GM21576 (cell line): ENCODE results near the gene ITPKA.

Source experiments
- ATAC-seq: cut with Tn5 transposase; IDR thresholded peaks from one replicate; pipeline ENCODE4 v1.9.1; 2021; ENCODE audit warnings: mild to moderate bottlenecking, moderate library complexity; ENCODE audit not compliant: unreplicated experiment

Gene ITPKA

DNA sequence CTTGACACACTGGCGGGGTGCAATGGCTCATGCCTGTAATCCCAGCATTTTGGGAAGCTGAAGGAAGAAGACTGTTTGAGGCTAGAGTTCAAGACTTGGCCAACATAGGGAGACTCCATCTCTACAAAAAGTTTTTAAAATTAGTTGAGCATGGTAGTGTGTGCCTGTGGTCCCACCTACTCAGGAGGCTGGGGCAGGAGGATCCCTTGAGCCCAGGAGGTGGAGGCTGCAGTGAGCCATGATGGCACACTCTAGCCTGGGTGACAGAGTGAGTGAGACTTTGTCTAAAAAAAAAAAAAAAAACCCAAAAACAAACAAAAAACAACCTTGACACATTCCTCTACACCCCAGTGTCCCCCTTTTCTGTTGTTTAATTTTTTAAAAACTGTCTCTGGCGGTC lies 4.0 kb upstream of the ITPKA start:
- ATAC-seq: no peak

DNA sequence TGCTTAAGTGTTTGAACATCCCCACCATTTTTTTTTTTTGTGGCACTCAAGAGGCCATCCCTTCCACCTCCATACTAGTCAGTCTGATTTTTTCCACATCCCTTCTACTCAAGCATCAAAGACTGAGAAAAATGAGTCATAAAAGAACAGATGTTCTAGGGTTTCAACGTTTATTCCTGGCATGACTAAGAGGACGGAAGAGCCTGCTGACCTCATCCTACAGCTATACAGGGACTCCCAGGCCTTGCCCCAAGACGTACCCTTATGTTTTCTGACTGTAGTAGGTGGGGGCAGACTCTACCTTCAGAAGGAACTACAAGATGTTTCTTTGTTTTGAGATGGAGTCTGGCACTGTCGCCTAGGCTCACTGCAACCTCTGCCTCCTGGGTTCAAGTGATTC lies 3.3 kb upstream of the ITPKA start:
- no peak for ATAC-seq

DNA sequence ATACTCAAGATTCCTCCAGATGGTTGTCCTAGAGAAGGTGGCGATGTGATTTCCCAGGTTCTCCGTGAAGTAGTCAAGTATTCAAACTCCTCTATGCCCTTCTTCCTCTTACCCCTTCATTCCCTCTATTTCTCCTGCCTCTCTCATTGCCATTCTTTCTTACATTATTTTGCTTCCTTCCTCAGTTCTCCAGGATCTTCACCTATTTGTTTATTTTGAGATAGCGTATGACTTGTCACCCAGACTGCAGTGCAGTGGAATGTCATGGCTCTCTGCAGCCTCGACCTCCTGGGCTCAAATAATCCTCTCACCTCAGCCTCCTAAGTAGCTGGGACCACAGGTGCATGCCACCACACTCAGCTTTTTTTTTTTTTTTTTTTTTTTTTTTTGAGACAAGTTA lies 1.8 kb upstream of the ITPKA start:
- ATAC-seq: no peak

DNA sequence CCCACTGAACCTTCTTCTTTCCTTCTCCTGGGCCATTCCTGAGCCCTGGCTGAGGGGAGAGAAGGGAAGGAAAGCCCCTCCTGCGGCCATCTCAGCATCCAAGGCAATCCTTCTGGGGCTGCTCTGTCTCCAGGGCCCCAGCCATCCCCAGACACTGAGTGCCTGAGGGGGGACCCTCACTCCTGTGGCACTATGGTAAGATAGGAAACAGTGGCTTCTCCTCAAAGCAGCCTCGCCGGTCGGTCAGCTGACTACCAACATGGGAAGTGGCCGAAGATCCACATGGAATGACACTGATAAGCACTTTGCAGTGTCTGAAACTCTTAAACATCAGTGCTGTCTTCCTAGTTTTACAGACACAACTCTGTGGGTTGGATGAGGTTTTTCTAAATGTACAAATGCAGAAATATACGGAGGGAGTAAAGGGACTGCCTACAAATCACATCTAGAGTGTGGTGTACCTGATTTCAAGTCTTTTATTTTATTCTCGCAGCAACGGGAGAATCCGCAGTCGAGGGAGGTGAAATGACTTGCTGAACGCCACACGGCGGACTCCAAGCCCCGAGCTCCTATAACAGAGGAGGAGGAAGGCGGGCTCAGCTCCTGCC lies 973 bp upstream of the ITPKA start:
- no peak for ATAC-seq

DNA sequence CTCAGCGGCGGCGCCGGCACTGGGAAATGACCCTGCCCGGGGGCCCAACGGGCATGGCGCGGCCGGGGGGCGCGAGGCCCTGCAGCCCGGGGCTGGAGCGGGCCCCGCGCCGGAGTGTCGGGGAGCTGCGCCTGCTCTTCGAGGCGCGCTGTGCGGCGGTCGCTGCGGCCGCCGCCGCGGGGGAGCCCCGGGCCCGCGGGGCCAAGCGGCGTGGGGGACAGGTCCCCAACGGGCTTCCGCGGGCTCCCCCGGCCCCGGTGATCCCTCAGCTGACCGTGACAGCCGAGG lies 172 bp downstream of the ITPKA start:
- ATAC-seq: no peak

DNA sequence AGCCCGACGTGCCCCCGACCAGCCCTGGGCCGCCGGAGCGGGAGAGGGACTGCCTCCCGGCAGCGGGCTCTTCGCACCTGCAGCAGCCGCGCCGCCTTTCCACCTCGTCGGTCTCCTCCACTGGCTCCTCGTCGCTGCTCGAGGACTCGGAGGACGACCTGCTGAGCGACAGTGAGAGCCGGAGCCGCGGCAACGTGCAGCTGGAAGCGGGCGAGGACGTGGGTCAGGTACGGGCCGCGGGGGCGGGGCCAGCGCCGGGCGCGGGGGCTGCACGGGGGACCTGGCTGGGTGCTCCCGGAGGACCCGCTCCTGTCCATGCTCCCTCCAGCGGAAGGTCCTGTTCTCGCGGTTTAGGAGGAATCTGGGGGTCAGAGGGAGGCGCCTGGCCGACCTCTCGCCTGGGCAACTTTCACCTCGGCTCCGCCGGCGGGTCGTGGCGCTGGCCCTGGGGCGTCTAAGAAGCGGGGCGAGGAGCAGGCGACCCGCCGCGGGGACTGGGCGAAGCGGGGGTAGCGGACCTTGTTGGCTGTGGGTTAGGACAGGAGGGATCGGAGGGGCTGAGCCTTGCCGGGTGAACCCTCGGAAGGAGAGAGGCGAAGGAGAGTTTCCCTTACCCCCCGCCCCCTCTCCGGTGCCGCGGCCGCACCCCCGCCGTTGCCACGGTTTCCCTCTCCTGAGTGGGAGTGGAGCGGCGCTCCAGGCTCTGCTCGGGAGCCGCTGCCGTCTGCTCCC lies 682 bp downstream of the ITPKA start:
- ATAC-seq: peak; percentile 11

DNA sequence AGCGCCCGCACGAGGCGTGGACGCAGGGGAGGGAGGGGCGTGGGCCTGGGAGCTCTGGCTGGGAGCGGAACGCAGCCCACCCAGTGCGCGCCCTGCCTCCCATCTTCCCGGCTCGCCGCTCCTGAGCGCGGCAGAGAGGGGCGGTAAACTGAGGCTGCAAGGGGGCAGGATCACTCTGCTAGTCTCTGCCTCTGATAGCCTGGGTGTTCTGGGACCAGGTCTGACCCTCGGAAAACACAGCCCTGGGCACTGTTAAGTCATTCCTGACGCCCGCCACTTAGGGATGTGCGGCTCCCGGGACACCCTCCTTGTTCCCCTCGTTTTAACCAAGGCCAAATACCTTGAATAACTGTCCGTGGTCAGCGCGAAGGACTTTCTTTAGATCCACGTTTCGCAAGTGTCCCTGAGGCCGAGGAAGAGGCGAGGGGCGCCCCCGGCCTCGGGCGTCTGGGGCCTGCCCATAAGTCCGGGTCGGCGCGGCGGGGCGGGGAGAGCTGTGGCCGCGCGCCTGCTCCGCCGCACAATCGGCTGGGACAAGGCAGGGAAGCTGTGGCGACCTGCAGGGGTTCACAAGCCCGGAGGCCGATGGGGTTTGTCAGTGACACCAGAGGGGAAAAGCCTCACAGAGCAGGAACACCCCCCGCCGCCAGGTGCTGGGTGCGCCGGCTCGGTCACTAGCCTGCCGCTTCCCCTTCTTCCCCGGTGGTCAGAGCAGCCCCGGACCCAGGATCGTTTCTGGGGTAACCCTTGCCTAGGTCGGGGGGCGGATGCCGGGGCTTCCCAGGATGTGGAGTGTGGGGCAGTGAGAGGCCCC lies 1.5 kb downstream of the ITPKA start:
- no peak for ATAC-seq

DNA sequence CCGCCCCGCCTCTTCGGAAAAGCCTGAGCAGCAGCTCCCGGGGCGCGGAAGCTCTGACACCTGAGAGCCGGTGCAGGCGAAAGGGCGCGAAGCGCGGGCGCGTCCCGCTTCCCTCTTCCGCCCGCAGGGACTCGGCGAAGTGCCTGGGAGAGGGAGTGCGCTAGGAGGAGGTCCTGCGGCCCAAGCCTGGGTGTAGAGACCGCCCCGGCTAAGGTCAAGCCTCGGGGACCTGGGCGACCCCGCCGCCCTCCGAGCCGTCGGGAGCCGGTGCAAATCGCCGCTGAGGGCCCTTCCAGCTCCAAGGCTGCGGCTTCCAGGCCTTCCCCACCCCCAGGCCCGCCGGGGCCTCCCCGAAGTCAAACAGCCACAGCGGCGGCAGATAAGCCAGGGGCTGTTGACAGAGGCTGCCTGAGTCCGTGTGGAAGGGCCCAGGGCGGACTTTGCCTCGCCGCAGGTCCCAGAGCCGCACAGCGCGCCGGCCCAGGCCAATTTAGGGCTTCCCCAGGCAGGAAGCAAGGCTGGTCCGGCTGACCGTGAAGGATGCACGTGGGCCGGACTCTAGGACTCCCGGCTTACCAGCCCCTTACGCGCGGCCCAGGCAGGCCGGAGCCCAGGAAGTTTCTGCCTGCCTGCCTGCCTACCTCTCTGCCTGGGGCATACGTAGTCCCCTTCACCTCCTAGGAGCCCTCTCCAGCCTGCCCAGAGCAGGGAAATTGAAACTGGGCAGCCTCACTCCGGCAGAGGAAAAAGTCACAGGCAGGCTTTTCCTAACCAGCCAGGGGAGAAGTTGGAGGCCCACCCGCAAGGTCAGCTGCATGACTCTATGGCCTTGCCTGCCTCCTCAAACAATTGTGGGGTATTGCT lies 2.3 kb downstream of the ITPKA start:
- no peak for ATAC-seq

DNA sequence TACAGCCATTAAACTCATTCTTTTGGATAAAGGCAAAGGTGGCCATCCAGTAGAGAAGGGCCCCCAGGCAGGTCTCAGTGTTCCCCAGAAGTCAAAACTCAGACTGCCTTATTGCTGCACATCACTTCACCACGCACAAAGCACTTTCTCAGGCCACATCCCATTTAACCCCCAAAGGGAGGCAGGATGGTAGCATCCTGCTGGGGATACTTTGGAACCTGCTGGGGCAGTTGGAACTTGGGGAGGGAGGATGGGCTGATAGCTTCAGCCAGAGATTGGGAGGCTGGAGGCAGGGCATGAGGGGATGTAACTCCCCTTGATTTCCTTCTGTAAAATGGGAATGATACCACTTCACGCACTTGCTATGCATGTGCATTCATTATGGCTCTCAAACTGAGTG lies 5.0 kb downstream of the ITPKA start:
- ATAC-seq: no peak

DNA sequence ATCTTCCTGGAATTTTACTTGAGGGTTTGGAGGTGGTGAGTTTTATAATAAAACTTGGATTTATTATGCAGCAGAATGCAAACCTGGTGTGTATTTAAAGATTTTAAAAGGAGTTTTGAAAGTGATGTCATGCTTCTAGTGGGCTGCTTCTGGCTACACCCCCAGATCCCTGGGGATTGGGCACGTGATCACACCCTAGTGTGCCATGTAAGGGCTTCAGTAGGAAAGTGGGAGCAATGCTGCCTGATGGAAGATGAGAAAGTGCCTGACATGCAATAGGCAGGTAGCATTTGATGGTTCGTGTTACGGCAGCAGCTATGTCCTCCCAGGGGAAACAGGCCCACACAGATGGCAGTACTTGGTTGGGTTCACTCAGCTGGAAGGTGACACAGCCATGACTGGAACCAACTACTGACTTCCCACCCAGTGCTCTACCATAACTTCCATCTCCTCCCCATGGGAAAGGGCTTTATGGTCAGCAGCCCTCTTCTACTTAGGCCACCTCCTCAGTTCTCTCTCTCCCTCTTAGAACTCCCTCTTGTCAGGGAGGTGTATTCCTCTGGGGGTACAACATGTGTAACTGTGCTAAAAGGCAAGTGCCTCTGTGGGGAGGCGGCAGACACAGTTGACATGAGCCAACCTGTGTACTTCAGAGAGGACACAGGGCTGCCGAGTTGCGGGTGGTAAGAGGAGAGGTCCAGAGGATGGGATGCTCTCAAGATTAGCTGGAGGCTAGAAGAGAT lies 5.6 kb downstream of the ITPKA start:
- no peak for ATAC-seq

DNA sequence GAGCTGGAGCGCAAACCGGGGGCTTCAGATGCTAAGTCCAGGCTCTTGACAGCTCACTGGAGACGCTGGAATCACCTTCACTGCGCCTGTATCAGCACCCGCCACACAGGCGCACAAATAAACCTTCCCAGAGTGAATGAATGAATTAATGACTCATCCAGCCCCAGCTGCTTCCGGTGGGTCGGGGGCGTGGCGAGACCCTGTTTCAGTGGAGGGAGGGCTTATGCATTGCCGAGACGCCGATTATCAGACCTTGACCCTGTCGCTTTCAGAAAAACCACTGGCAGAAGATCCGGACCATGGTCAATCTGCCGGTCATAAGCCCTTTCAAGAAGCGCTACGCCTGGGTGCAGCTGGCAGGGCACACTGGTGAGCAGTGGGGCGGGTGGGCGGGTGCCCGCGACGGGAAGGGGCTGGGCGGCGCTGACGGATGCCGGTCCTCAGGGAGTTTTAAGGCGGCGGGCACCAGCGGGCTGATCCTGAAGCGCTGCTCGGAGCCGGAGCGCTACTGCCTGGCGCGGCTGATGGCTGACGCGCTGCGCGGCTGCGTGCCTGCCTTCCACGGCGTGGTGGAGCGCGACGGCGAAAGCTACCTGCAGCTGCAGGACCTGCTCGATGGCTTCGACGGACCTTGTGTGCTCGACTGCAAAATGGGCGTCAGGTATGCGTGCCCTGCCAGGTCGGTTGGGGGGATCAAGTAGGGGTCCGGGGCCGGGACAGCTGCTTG lies 7.7 kb downstream of the ITPKA start:
- no peak for ATAC-seq

DNA sequence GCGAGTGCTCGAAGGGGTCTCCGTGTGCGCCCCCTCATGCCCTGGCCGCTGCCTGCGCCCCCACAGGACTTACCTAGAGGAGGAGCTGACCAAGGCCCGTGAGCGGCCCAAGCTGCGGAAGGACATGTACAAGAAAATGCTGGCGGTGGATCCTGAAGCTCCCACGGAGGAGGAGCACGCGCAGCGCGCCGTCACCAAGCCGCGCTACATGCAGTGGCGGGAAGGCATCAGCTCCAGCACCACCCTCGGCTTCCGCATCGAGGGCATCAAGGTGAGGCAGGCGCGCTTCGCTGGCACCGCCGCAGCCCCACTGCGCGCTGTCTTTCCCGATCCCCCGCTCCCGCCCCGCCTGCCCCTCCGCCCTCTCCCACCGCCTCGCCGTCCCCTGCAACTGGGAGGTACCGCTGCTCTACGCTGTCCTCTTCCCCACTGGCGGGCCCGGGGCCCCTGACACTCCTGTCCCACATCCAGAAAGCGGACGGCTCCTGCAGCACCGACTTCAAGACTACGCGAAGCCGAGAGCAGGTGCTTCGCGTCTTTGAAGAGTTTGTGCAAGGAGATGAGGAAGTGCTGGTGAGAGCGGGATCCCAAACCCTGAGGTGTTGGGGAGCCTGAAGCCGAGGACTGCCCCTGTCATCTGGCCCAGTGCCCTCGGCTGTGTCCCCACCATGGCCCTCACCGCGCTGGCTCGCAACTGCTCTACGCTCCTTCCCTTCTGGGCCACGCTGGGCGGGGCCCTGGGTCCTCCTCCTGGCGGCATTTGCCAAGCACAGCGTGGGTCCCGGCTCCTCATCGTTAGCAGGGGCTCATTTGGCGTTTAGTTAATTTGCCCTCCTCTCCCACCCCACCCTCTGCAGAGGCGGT lies 8.5 kb downstream of the ITPKA start:
- no peak for ATAC-seq

DNA sequence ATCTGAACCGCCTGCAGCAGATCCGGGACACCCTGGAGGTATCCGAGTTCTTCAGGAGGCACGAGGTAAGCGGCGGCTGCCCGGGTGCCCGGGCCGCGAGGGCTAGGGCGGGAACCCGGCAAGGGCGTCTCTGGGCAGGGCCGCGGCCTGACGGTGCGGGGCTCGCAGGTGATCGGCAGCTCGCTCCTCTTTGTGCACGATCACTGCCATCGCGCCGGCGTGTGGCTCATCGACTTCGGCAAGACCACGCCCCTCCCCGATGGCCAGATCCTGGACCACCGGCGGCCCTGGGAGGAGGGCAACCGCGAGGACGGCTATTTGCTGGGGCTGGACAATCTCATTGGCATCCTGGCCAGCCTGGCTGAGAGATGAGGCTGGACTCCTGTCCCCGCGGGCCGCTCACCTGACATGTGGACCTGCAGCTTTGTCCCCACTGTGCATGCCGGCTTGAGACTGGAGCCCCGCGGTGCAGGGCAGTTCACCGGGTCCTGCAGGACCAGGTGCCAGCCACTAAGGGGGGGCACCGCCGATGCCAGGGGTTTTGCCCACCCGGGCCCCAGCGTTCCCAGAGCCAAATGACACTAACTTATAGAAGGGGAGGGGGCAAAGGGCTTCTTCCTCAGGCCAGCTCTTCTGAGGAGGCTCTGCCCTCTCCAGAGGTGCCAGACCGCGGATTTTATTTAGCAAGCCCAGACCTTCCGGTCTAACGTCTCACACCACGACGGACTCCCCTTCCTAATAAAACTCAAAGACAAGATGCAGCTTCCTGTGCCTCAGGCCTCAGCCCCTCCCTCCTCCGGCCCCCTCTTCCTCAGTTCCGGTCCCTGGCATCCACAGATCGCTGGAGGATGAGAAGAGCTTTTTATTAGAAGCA lies 9.4 kb downstream of the ITPKA start:
- no peak for ATAC-seq

DNA sequence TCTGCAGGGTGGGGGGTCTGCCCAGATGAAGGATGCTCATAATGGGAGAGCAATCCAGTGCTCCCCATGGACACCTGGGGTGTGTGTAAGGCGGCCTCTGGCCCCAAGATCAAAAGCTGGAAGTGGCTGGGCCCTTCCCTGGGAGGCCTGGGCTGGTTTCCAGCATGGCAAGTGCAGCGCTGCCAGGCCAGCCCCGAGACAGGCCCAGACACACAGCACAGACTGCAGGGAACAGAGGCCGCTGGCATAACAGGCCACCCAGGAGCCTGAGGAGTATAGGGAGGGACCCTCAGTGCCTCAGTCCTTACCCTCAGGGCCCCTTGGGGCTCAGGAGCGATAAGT lies 10.0 kb downstream of the ITPKA start:
- ATAC-seq: no peak

DNA sequence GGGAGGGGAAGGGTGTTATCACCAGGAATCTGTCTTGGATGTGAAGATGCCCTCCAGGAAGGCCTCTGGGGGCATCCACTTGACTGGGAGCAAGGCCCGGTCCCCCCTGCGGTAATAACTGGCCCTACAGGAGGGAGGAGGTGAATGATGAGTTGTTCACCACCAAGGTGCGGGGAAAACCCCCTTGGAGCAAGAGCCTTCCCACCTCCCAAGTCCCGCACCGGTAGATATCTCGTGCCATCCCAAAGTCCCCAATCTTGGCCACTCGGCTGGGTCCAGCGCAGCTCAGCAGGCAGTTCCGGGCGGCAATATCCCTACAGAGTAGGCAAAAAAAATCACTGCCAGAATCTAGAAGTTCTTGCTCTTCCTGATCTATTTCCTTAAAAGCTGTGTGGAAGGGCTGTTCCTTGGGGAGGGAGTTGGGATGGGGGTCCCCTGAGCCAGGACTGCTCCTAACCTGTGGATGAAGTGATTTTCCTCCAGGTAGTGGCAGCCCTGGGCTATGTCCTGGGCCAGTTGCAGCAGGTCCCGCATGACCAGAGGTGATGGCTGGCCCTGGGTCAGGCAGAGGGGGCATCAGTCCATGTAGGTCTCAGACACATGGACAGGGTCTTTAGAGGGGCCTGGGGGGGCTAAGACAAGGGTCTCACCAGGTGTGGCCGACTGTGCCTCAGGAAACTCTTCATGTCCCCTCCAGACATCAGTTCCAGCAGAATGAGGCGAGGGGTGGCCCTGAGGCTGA lies 11.2 kb downstream of the ITPKA start:
- no peak for ATAC-seq

DNA sequence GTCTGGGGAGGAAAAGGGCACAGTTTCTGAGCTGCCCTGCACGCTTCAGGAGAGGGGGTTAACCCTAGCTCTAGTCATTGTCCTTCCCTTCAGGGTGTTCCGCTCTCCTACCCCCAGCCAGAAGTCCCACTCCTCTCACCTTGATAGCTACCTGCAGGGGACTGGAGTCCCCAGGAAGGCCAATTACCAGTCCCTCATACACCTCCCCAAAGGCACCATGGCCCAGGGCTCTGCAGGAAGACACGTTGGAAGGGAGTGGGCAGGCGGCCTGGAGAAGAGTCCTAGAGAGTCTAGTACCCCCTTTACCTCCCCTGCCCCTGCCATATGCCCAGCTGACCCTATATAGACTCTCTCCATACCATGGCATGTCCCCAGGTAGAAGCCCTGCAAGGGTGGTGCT lies 12.1 kb downstream of the ITPKA start:
- no peak for ATAC-seq

DNA sequence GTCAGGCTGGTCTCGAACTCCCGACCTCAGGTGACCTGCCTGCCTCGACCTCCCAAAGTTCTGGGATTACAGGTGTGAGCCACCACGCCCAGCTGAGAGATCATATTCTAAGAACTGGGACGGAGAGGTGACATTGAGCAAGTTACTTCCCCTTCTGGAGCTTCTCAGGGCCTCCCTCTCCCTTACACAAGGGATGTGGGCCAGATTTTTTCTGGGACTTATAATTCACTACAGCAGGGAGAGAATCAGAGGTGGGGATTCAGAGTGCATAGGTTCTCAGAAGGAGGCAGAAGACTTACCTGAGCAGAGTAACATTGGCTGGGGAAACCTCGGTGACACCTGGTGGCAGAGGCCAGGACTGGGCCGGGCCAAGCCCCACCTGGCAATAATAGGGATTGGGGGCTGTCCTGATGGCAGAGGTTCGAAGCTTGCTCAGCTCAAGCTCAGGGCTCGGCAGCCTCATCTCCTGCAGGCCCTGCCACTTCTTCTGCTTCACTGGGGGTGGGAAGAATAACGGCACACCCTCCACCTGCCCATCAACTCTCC lies 13.2 kb downstream of the ITPKA start:
- no peak for ATAC-seq
